NB4 (cell line): ENCODE data around the gene PGAP1.

ENCODE experiments used
- CTCF ChIP-seq: IDR thresholded peaks from one replicate; pipeline ENCODE4 v1.5.1; 2012; ENCODE audit warnings: low read depth, low read length
- MAX ChIP-seq: IDR thresholded peaks from 2 replicates; pipeline ENCODE4 v1.6.1; 2011; ENCODE audit warnings: low read depth, low read length
- MYC ChIP-seq: IDR thresholded peaks from 2 replicates; pipeline ENCODE4 v1.6.1; 2011; ENCODE audit warnings: low read depth, low read length
- POLR2A ChIP-seq: IDR thresholded peaks from 2 replicates; pipeline ENCODE4 v1.6.1; 2011; ENCODE audit warnings: mild to moderate bottlenecking; ENCODE audit not compliant: insufficient read length; ENCODE audit errors: extremely low read depth

- TF ChIP-seq CTCF (no peak), MAX (no peak), MYC (no peak), POLR2A (no peak)
Observed at GRCh38 chr2:196914867-196915460, 11.5 kb downstream of the PGAP1 start.
